Liver (tissue), 3 donors: Measurements from ENCODE around the gene NOSIP.

ENCODE experiments used
- JUND ChIP-seq, 2 donors: IDR thresholded peaks; 2 replicates each; pipeline ENCODE4 v1.6.1; 2016; ENCODE audit warnings: antibody characterized with exemption in 2 of 2
- TAF1 ChIP-seq: conservative IDR thresholded peaks from 2 replicates; pipeline ENCODE4 v1.6.1; 2016; ENCODE audit warnings: antibody characterized with exemption, mild to moderate bottlenecking
- ZBTB33 ChIP-seq: IDR thresholded peaks from 2 replicates; pipeline ENCODE4 v1.6.1; 2016; ENCODE audit warnings: antibody characterized with exemption
- TF ChIP-seq, protein P1 (sequence below): fragments of 150-350 bp; IDR thresholded peaks from 2 replicates; pipeline ENCODE4 v1.5.1; 2017; ENCODE audit warnings: improper control_type of control experiment, low read depth, low read length; ENCODE audit not compliant: missing input control
- donor health status: healthy.
- donor health status: healthy.

- TF ChIP-seq TAF1: no peak
- TF ChIP-seq, protein P1, sequence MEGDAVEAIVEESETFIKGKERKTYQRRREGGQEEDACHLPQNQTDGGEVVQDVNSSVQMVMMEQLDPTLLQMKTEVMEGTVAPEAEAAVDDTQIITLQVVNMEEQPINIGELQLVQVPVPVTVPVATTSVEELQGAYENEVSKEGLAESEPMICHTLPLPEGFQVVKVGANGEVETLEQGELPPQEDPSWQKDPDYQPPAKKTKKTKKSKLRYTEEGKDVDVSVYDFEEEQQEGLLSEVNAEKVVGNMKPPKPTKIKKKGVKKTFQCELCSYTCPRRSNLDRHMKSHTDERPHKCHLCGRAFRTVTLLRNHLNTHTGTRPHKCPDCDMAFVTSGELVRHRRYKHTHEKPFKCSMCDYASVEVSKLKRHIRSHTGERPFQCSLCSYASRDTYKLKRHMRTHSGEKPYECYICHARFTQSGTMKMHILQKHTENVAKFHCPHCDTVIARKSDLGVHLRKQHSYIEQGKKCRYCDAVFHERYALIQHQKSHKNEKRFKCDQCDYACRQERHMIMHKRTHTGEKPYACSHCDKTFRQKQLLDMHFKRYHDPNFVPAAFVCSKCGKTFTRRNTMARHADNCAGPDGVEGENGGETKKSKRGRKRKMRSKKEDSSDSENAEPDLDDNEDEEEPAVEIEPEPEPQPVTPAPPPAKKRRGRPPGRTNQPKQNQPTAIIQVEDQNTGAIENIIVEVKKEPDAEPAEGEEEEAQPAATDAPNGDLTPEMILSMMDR: no peak
- no peak for TF ChIP-seq JUND (IDR thresholded peaks at IDR 0.05)
- TF ChIP-seq ZBTB33: no peak
Observed at GRCh38 chr19:49579947-49580263, 451 bp downstream of the NOSIP start.
